Stomach (tissue), 4 donors: ENCODE measurements around the gene RAB36.

Experiments used
- CTCF ChIP-seq, 7 experiments: fragments of 450-650 bp in 4 of 7; fragments of 200-600 bp in 3 of 7; sonication (generic) in 3 of 7; IDR thresholded peaks; one replicate each; pipeline ENCODE4 v1.5.1; 2016 to 2019; ENCODE audit warnings: antibody characterized with exemption in 7 of 7, control low read depth in 2 of 7, mild to moderate bottlenecking in 1 of 7
- POLR2A ChIP-seq, 4 donors: fragments of 450-650 bp; IDR thresholded peaks; one replicate each; pipeline ENCODE4 v1.6.1; 2016; ENCODE audit warnings: antibody characterized with exemption in 4 of 4, control low read depth in 2 of 4, mild to moderate bottlenecking in 1 of 4, moderate library complexity in 1 of 4

- TF ChIP-seq CTCF (IDR thresholded peaks at IDR 0.05) (no peak), POLR2A (IDR thresholded peaks at IDR 0.05) (no peak)
Observed at GRCh38 chr22:23127788-23128187, 17.5 kb upstream of the RAB36 start.
